Fibroblast of the aortic adventitia (primary cell): ENCODE data around the gene ASGR1. TPM values are rescaled to one million over a fixed set of nuclear protein-coding genes. Genes with fewer than 3 reads are reported as not detected.

Experiments used
- DNase-seq: peaks from one replicate; pipeline ENCODE4 v3.0.0-alpha.2; 2010; ENCODE audit warnings: low read depth
- H3K4me3 ChIP-seq: 2 replicates; pipeline ENCODE4 v1.5.1; 2011; ENCODE audit warnings: low read depth, mild to moderate bottlenecking, control low read depth, low read length, moderate library complexity
- CTCF ChIP-seq: IDR thresholded peaks from 2 replicates; pipeline ENCODE4 v1.5.1; 2011; ENCODE audit warnings: mild to moderate bottlenecking, low read length, control low read depth, inconsistent platforms; ENCODE audit not compliant: insufficient read depth
- total RNA-seq: library from RNA; depleted of rRNA; stranded (reverse); fragments of >200 nt; gene quantifications from 2 replicates; pipeline ENCODE4 v1.2.3, GENCODE V29; 2012; ENCODE audit warnings: low replicate concordance

The ASGR1 gene
- total RNA-seq, 1 donor: 0.09 TPM

- no peak for DNase-seq
- H3K4me3 ChIP-seq: peak overlapping the region; percentile 72
- no peak for TF ChIP-seq CTCF
Observed at GRCh38 chr17:7216242-7217112, 37.3 kb upstream of the ASGR1 start.

GRCh38 chr17:7215652-7216180 lies 36.5 kb upstream of the ASGR1 start:
- DNase-seq: no peak
- H3K4me3 ChIP-seq: peak overlapping the region; percentile 72
- TF ChIP-seq CTCF: no peak

GRCh38 chr17:7215136-7215638 lies 36.0 kb upstream of the ASGR1 start:
- TF ChIP-seq CTCF: no peak
- peak overlapping the region; percentile 72 for H3K4me3 ChIP-seq
- no peak for DNase-seq

- TF ChIP-seq CTCF: peak; percentile 71
- peak overlapping the region; percentile 70 for H3K4me3 ChIP-seq
- peak; percentile 97 for DNase-seq
Observed at GRCh38 chr17:7214300-7215135, 35.3 kb upstream of the ASGR1 start.

GRCh38 chr17:7213895-7214299 lies 34.7 kb upstream of the ASGR1 start:
- TF ChIP-seq CTCF: peak; percentile 44
- H3K4me3 ChIP-seq: peak overlapping the region; percentile 70
- DNase-seq: peak; percentile 69

- peak overlapping the region; percentile 37 for H3K4me3 ChIP-seq
- DNase-seq: no peak
- no peak for TF ChIP-seq CTCF
Observed at GRCh38 chr17:7211491-7212273, 32.5 kb upstream of the ASGR1 start.
